GM18517 (cell line): ENCODE data around the gene SPINT1.
A peak's percentile ranks its signal among the peaks of the same experiment; 100 is the strongest.

Experiments
- ATAC-seq: cut with Tn5 transposase; IDR thresholded peaks from one replicate; pipeline ENCODE4 v1.9.1; 2021; ENCODE audit warnings: mild to moderate bottlenecking, moderate library complexity; ENCODE audit not compliant: unreplicated experiment

SPINT1 gene

GRCh38 chr15:40891810-40892446 is 48.1 kb downstream of the SPINT1 start:
- ATAC-seq, result no peak

- ATAC-seq, result no peak
These were observed 48.7 kb downstream of the SPINT1 start for GRCh38 chr15:40892447-40893012.

DNA sequence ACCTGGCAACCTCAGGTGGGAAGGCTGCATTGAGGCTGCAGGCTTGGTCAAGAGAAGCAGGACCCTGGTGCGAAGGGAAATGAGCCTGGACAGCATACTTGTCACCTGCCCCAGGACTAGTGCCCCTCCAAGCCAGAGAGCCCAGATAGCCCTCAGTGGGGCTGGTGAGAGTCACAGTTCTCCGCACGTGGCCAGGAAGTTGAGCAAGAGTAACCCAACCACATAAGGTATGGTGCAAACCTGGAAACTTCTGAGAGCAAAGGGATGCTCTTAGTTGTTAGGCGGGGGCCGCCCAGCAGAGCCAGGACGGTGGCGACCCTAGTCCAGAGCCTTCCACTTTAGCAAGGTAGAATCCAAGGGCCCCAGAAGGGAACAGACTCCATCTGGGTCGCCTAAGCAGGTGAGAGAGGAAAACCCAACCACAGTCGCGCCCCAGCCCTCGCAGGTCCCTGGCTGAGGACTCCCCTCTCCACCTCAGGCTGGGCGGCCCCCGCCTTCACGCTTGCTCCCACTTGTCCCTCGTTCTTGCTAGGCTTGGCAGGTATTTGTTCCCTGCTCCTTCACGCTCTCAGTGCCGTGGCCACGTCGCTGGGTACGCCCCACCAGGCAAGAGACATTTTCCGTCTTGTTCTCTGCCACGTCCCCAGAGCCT is 49.3 kb downstream of the SPINT1 start:
- no peak for ATAC-seq

DNA sequence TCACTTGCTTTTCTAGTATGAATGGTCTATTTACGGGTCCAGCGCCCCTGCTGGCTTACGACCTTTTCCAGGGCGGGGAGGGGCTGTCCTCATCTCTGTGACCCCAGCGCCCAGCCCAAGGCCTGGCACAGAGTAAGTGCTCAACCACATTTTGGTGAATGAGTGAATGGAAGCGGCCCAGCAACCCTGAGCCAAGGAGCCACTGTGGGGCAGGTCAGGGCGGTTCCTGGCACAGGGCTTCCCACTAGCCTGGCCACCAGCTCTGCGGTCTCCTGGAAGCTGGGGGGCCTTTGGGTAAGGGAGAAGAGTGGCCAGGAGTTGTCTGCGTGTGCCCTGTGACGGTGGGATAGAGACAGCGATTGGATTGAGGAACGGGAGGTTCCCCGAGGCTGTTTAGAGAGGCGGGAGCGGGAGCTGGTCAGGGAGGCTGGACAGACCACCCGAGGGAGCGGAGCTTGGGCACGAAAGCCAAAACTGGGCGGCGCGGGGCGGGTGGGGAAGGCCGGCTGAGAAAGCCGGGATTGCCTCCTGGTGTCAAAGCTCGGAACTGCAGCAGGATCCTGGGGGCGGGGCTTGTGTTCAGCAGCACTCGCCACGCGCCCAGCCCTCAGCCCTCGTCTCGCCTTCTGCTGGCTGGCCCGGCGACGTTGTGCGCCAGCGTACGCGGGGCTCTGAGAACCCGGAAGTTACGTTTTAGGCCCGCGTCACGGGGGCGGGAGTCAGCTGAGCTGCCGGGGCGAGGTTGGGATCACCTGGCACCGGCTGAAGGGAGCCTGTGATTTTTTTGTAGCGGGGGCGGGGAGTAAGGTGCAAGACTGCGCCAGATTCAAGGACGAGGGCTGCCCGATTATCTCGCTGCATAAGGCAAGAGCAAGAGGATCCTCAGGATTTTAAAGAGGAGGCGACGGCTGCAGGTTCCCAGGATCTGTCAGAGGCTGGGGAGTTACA is 50.2 kb downstream of the SPINT1 start, which contains the start of gene VPS18:
TSS of gene VPS18 (plus strand) at position 718 of the 948 bp plus-strand sequence. CDS start 319 bp downstream, outside the sequence.
- peak; percentile 80 for ATAC-seq

GRCh38 chr15:40894681-40895448 is 51.0 kb downstream of the SPINT1 start:
- peak; percentile 33 for ATAC-seq

- ATAC-seq, result no peak
These were observed 55.8 kb downstream of the SPINT1 start for GRCh38 chr15:40899536-40900207.

DNA sequence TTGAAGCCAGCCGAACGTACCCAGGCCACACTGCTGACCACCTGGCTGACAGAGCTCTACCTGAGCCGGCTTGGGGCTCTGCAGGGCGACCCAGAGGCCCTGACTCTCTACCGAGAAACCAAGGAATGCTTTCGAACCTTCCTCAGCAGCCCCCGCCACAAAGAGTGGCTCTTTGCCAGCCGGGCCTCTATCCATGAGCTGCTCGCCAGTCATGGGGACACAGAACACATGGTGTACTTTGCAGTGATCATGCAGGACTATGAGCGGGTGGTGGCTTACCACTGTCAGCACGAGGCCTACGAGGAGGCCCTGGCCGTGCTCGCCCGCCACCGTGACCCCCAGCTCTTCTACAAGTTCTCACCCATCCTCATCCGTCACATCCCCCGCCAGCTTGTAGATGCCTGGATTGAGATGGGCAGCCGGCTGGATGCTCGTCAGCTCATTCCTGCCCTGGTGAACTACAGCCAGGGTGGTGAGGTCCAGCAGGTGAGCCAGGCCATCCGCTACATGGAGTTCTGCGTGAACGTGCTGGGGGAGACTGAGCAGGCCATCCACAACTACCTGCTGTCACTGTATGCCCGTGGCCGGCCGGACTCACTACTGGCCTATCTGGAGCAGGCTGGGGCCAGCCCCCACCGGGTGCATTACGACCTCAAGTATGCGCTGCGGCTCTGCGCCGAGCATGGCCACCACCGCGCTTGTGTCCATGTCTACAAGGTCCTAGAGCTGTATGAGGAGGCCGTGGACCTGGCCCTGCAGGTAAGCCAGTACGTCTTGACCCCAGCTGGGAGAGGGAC is 56.6 kb downstream of the SPINT1 start:
- ATAC-seq, result no peak

DNA sequence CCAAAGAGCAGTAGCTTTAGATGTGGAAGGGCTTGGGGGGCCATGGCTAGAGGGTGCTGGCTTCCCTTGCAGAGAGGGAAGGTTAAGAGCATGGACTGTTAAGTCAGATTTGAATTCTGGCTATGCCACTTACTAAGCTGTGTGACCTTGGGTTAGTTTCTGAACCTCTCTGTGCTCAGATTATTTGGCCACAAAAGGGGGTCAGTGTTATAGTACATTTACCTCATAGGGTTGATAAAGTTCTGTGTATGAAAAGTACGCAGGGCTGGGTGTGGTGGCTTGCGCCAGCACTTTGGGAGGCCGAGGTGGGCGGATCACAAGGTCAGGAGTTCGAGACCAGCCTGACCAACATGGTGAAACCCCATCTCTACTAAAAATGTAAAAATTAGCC is 57.2 kb downstream of the SPINT1 start:
- ATAC-seq, result no peak

GRCh38 chr15:40902605-40903561 is 59.0 kb downstream of the SPINT1 start:
- ATAC-seq, result no peak

- no peak for ATAC-seq
These were observed 60.8 kb downstream of the SPINT1 start for GRCh38 chr15:40904552-40905201.

DNA sequence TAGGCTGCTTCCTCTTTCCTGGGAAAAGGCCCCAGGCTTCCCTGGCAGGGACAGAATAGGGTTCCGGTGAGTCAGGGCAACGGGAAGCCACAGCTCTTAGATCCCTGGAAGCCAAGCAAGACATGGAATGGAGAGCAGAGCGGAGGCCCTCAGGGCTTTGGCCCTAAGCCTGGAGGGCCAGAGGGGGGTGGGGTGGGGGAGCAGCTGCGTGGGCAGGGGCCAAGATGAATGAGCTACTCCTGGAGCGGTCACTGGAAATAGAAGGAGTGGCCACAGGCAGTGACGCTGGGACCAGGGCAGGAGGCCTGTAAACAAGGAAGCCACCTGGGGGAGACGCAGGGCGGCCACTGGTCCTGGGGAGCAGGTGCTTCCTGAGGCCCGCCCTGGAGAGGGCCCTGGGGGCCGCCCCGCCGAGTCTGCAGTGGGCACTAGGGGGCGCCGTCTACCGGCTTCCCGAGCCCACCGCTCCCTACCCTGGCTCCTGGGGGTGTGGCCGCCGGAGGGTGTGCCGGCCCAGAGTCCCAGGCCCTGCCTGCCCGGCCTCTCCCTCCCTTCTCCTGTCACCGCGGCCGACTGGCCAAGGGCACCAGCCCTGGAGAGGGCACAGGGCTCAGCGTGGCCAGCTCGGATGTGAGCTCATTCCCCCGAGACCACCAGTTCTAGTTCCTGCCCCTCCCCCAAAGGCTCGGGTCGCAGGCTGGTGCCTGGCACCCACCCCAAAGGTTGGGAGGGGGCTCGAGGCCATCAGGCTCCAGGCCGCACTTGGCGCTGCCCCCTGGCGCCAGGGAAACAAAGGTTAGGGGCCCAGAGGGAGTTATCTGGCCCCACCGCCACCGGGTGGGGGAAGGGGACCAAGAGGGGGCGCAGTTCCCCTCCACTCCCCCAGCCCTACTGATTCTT is 62.5 kb downstream of the SPINT1 start:
- ATAC-seq, result peak; percentile 54

GRCh38 chr15:40906991-40907802 is 63.3 kb downstream of the SPINT1 start:
- ATAC-seq, result no peak
